Vein endothelial cell (primary cell): Measurements from ENCODE around the gene C16orf86. TPM values are rescaled to one million over a fixed set of nuclear protein-coding genes. Genes with fewer than 3 reads are reported as not detected.

Source experiments
- total RNA-seq: library from RNA; depleted of rRNA; stranded (reverse); fragments of >200 nt; gene quantifications from 2 replicates; pipeline ENCODE4 v1.2.3, GENCODE V29; 2012

Gene C16orf86, protein sequence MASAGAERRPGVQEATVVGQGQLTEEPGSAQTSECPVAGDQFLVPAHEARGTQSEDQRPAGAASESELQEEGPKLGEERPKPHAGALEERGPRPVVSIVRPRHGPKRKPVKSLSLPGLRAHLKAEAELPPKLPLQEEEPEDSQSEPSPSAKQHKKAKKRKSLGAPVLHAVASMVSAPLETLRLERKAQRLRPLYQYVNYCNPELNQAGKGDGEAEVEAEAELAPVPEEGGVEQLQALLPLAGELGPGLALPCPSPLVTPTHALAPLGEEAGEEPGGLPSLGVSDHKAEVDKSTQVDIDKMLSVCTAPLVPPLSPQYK
- total RNA-seq: 2.0 and 2.4 TPM in 2 replicates

GRCh38 chr16:67666559-67667452 is at the start of gene C16orf86, which contains the start of gene ENKD1:
C16orf86 (plus strand) TSS chr16:67666814; CDS start chr16:67666971, 157 bp downstream.
ENKD1 (minus strand) TSS chr16:67666750; CDS start chr16:67666442, 308 bp downstream.

DNA sequence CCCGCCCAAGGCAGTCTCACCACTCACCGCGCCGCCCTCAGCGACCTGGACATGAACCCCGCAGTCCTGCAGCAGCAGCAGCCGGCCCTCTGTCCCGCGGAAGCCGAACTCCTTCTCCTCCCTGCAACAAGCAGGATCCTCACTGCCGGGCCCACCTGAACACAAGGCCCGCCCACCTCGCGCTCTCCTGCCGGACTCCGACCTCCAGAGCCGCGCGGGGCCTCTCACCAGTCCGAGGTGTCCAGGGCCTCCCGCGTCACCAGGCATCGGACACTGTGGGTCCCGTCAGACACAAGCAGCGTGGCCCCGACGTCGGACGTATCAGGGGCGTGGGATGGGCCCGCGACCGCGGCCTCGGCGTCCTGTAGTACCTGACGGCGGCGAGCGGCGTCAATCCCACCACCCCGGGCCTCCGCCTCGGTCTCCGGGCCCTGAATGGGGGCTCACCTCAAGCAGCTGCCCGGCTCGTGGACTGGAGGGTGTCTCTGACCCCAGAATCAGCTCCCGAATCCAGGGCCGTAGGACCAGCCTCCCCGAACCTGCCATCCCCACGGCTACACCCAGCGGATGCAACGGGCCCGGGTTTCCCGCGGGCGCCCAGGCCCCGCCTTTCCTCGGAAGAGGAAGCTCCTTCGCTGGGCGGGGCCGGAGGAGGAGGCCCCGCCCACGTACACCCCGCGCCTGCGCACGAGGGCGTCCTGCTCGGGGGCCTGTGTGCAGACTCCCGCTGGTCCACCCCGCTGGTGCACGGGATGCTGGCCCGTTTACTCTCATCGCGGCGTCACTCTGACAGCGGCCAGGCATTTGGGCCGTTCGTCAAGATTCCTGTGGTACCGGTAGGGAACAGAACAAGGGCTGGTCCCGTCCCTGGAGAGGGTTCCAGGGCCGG is 6.7 kb upstream of the C16orf86 start, which contains the start of gene ACD:
ACD (minus strand) TSS at position 586 of the 889 bp plus-strand sequence; CDS start at position 546, 40 bp downstream.

DNA sequence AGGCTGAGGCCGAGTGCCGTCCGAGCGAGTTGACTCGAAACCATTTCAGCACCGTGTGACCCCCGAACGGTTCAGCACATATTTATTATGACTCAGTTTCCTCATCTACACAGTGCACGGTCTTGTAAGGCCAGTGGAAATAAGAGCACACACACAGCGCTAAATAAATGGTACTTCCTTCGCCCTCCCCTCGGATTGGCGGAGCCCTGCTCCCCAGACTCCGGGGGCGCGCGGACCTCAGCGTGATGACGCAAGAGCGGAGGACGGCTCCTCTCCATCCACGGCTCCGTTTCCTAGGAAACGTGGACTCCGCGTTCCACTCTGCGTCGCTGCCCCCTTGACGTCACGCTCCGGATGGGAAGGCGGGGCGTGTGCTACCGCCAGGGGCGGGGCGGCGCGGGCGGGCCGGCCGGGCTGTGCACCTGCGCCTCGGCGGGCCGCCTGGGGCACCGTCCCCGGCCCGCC is 6.0 kb upstream of the C16orf86 start, which contains the start of gene PARD6A:
PARD6A (plus strand) TSS at position 397 of the 465 bp plus-strand sequence. CDS start 79 bp downstream, outside the sequence.

Other genes with a start within 250 kb of the C16orf86 start
- gene HSD11B2, start 235.7 kb upstream of the C16orf86 start, total RNA-seq: 0.10 and 0.65 TPM in 2 replicates
- gene ATP6V0D1, start 185.7 kb upstream of the C16orf86 start, total RNA-seq: 114 and 123 TPM in 2 replicates
- not detected in 2 replicates for gene AGRP, start 183.3 kb upstream of the C16orf86 start, total RNA-seq
- gene RIPOR1, start 138.0 kb upstream of the C16orf86 start, total RNA-seq: 57.8 and 62.6 TPM in 2 replicates
- 32.7 and 34.2 TPM in 2 replicates for gene CTCF, start 104.3 kb upstream of the C16orf86 start, total RNA-seq
- 0.67 and 1.3 TPM in 2 replicates for gene CARMIL2, start 21.7 kb upstream of the C16orf86 start, total RNA-seq
- 25.4 and 28.4 TPM in 2 replicates for gene ACD, start 6.6 kb upstream of the C16orf86 start, total RNA-seq
- 1.3 and 2.2 TPM in 2 replicates for gene PARD6A, start 5.9 kb upstream of the C16orf86 start, total RNA-seq
- gene ENKD1, start 64 bp upstream of the C16orf86 start, total RNA-seq: 9.6 and 21.2 TPM in 2 replicates
- 52.3 and 53.9 TPM in 2 replicates for gene GFOD2, start 52.5 kb downstream of the C16orf86 start, total RNA-seq
- gene RANBP10, start 139.7 kb downstream of the C16orf86 start, total RNA-seq: 11.2 and 15.4 TPM in 2 replicates
- 0.33 and 0.67 TPM in 2 replicates for gene TSNAXIP1, start 140.1 kb downstream of the C16orf86 start, total RNA-seq
- gene THAP11, start 175.5 kb downstream of the C16orf86 start, total RNA-seq: 25.7 and 28.1 TPM in 2 replicates
- 258 and 586 TPM in 2 replicates for gene NUTF2, start 180.1 kb downstream of the C16orf86 start, total RNA-seq
- 30.4 and 30.5 TPM in 2 replicates for gene CENPT, start 180.9 kb downstream of the C16orf86 start, total RNA-seq
- gene EDC4, start 206.2 kb downstream of the C16orf86 start, total RNA-seq: 81.1 and 84.6 TPM in 2 replicates
- gene NRN1L, start 218.1 kb downstream of the C16orf86 start, total RNA-seq: not detected in 2 replicates
- 21.9 and 26.1 TPM in 2 replicates for gene PSKH1, start 226.4 kb downstream of the C16orf86 start, total RNA-seq